Left hindlimb (tissue), 1 donor: ENCODE data around the gene KIZ.

Experiments
- DNase-seq: peaks from one replicate; pipeline ENCODE4 v3.0.0-alpha.2; 2018

KIZ gene

GRCh38 chr20:21105429-21106170 lies 20.3 kb upstream of the KIZ start:
- no peak for DNase-seq

GRCh38 chr20:21106171-21107017 lies 19.5 kb upstream of the KIZ start, which contains the start of gene LINC00237:
LINC00237 (minus strand) TSS chr20:21106358.
- no peak for DNase-seq

- no peak for DNase-seq
Observed at GRCh38 chr20:21109144-21109543, 16.7 kb upstream of the KIZ start.

- no peak for DNase-seq
Observed at GRCh38 chr20:21110811-21111210, 15.1 kb upstream of the KIZ start.

GRCh38 chr20:21111416-21111815 lies 14.5 kb upstream of the KIZ start:
- DNase-seq, result no peak

- no peak for DNase-seq
Observed at GRCh38 chr20:21113697-21114096, 12.2 kb upstream of the KIZ start.

- no peak for DNase-seq
Observed at GRCh38 chr20:21114584-21114983, 11.3 kb upstream of the KIZ start.

- DNase-seq, result no peak
Observed at GRCh38 chr20:21117521-21117920, 8.4 kb upstream of the KIZ start.

- DNase-seq, result no peak
Observed at GRCh38 chr20:21118138-21118537, 7.7 kb upstream of the KIZ start.

GRCh38 chr20:21118782-21119181 lies 7.1 kb upstream of the KIZ start:
- DNase-seq, result no peak

GRCh38 chr20:21124190-21124589 lies 1.7 kb upstream of the KIZ start:
- DNase-seq, result no peak

- DNase-seq, result peak; percentile 47
Observed at GRCh38 chr20:21125072-21125848, 622 bp upstream of the KIZ start.

- no peak for DNase-seq
Observed at GRCh38 chr20:21126581-21126870, 644 bp downstream of the KIZ start.

- no peak for DNase-seq
Observed at GRCh38 chr20:21127201-21127981, 1.5 kb downstream of the KIZ start.

- no peak for DNase-seq
Observed at GRCh38 chr20:21129861-21130260, 4.0 kb downstream of the KIZ start.

- no peak for DNase-seq
Observed at GRCh38 chr20:21133404-21133803, 7.5 kb downstream of the KIZ start.

- no peak for DNase-seq
Observed at GRCh38 chr20:21133917-21134622, 8.2 kb downstream of the KIZ start.

- DNase-seq, result no peak
Observed at GRCh38 chr20:21134883-21135493, 9.1 kb downstream of the KIZ start.

GRCh38 chr20:21136015-21136732 lies 10.3 kb downstream of the KIZ start:
- no peak for DNase-seq

- no peak for DNase-seq
Observed at GRCh38 chr20:21137078-21137477, 11.2 kb downstream of the KIZ start.
